ENCODE measurements around the gene RAPGEF2. TPM values are rescaled to one million over a fixed set of nuclear protein-coding genes. Genes with fewer than 3 reads are reported as not detected.

Gene RAPGEF2
- total RNA-seq, 1 experiment from 2014 or later, result 37.1 TPM

- H2BK15ac ChIP-seq (ENCODE audit: low read depth, low read length), result no peak overlapping the region
- H2BK20ac ChIP-seq (ENCODE audit: low read depth, low read length, poor library complexity, severe bottlenecking), result no peak overlapping the region
- peaks cover 5% of the 10 kb centered on the region; the same call in 1 of the 2 replicates for H3K4me1 ChIP-seq (ENCODE audit: insufficient read depth, low read length)
- no peak overlapping the region for H3K27ac Mint-ChIP-seq
- H3K14ac ChIP-seq (ENCODE audit: insufficient read depth, low read length), result no peak overlapping the region
- H3K79me2 ChIP-seq (ENCODE audit: insufficient read depth, low read length), result no peaks in the 10 kb centered on the region
- no peak for DNase-seq
- no peaks in the 10 kb centered on the region for H4K20me1 ChIP-seq (ENCODE audit: control insufficient read depth, insufficient read depth, insufficient read length)
- no peaks in the 10 kb centered on the region for H3K23me2 ChIP-seq (ENCODE audit: insufficient read length, low read depth, low read length, poor library complexity, severe bottlenecking)
- H3T11ph ChIP-seq (ENCODE audit: low read length), result no peak overlapping the region
- no peak for TF ChIP-seq CTCF (conservative IDR thresholded peaks at IDR 0.05)
- H3K23ac ChIP-seq (ENCODE audit: insufficient read length, low read depth, low read length), result no peak overlapping the region
- H2BK5ac ChIP-seq (ENCODE audit: insufficient read length, low read length), result no peak overlapping the region
- H3K27me3 ChIP-seq (ENCODE audit: insufficient read depth, low read length), result no peaks in the 10 kb centered on the region
- no peak overlapping the region for H3K4me3 Mint-ChIP-seq
- H3K36me3 Mint-ChIP-seq (ENCODE audit: insufficient read depth in 1 of 3, low read depth in 3 of 3), result no peaks in the 10 kb centered on the region; a peak in 1 of 7 replicates
- H3K79me1 ChIP-seq (ENCODE audit: insufficient read depth, low read depth, low read length, poor library complexity, severe bottlenecking), result no peaks in the 10 kb centered on the region
- H3K9ac ChIP-seq (ENCODE audit: extremely low read depth, insufficient read length, low read length), result no peak overlapping the region
- no peak overlapping the region for H3K4ac ChIP-seq (ENCODE audit: low read depth, low read length)
- H4K91ac ChIP-seq (ENCODE audit: insufficient read length, low read depth, low read length), result no peak overlapping the region
- H3K56ac ChIP-seq (ENCODE audit: insufficient read length, low read depth, low read length), result no peak overlapping the region
- H3K9me3 Mint-ChIP-seq, result no peaks in the 10 kb centered on the region
- no peaks in the 10 kb centered on the region; the same call in 1 of the 2 replicates for H3K27me3 Mint-ChIP-seq (ENCODE audit: low read depth)
- no peak overlapping the region for H4K8ac ChIP-seq (replicated peaks; ENCODE audit: insufficient read length, low read depth, low read length)
- H4K5ac ChIP-seq (ENCODE audit: insufficient read length, low read depth, low read length), result no peak overlapping the region
- no peaks in the 10 kb centered on the region for H3K9me3 ChIP-seq (ENCODE audit: control insufficient read depth, low read depth, low read length)
- H2AK5ac ChIP-seq (ENCODE audit: insufficient read length, low read length), result no peak overlapping the region
- no peak overlapping the region for H3K27ac ChIP-seq (ENCODE audit: insufficient read length, low read depth, low read length)
- WGBS (ENCODE audit: extremely low coverage, insufficient read length, low lambda C conversion rate), result no CpG with 5 or more reads among the region's 4 CpGs
- peaks cover 8 to 12% of the 10 kb centered on the region in 2 experiments for H3K4me1 Mint-ChIP-seq
- H2BK120ac ChIP-seq (ENCODE audit: low read depth, low read length, poor library complexity, severe bottlenecking), result no peak overlapping the region
- H3K18ac ChIP-seq (ENCODE audit: insufficient read length, low read depth, low read length), result no peak overlapping the region
- no peak overlapping the region for H2BK12ac ChIP-seq (ENCODE audit: insufficient read length, low read depth, low read length)
- no peak overlapping the region for H3K4me2 ChIP-seq (ENCODE audit: insufficient read depth, insufficient read length, low read length)
- no peak overlapping the region for H2AFZ ChIP-seq (ENCODE audit: low read length)
Observed at GRCh38 chr4:159268607-159269006, 165.7 kb downstream of the RAPGEF2 start.
